Left lobe of liver (tissue), 2 donors: ENCODE data around the gene ITGA1. TPM values are rescaled to one million over a fixed set of nuclear protein-coding genes. Genes with fewer than 3 reads are reported as not detected.
"Not testable (repeated sequence)": the region's sequence is repeated elsewhere in the genome, so short reads cannot be mapped to it uniquely, and the experiment has no call there.

Experiments
- ATAC-seq: fragments of 200-7000 bp; cut with Tn5 transposase; one replicate; pipeline ENCODE4 v1.9.1; 2020; ENCODE audit warnings: mild to moderate bottlenecking, moderate library complexity
- DNase-seq: peaks from one replicate; pipeline ENCODE4 v3.0.0-alpha.2; 2020; ENCODE audit warnings: low spot score
- total RNA-seq: library from RNA; stranded (reverse); gene quantifications from one replicate; pipeline ENCODE4 v1.2.1, GENCODE V29; 2021
- donor health status: DM: no; HTN: no; CAD: no; lungs with moderate emphysema.
- donor health status: DM: no; HTN: yes; CAD: no.

Gene ITGA1
- 69.5 TPM for total RNA-seq

DNA sequence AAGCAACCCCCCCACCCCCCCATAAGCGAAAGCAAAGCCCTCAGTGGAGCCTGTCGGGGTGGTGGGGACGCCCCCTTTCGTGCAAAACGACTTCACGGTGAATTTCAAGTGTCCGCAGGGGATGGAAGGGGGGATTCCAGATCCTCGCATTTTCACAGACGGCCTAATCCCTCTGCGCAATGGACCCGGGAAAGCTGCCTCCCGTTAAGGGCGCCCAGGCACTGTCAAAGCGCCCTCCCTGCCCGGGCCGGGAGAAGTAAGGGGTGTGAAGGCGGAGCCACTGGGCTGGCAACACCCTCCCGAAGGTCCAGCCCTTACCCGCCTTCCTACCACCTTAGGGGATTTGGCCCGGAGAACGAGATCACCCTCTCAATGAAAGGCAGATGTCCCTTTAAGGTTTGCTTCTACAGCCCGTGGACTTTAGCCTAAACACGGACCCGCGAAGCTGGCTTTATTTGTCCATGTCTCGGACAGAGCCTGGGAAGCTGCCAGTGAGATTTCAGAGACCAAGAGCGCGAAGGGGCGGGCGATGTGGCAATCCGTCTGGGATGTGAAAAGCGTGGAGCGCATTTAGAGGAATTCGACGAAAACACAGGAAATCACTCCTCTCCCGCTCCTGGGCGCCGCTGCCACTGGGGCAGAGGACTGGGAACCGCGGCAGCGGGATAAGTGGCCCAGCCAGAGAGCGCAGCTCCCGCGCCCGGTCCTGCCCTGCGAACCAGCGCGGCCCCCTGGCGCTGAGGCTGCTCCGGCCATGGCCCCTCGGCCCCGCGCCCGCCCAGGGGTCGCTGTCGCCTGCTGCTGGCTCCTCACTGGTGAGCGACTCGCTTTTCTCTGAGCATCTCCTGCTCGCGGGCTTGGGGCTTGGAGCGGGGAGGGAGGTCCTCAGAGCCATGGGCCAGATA is at the start of gene ITGA1, which contains the start of gene PELO:
TSS of gene ITGA1 (plus strand) at position 317 of the 905 bp plus-strand sequence. CDS start at position 755, 438 bp downstream.
TSS of gene PELO (plus strand) at position 317 of the 905 bp plus-strand sequence. CDS start 12,479 bp downstream, outside the sequence.
- ATAC-seq, result peak; percentile 85
- DNase-seq, result peak; percentile 98

DNA sequence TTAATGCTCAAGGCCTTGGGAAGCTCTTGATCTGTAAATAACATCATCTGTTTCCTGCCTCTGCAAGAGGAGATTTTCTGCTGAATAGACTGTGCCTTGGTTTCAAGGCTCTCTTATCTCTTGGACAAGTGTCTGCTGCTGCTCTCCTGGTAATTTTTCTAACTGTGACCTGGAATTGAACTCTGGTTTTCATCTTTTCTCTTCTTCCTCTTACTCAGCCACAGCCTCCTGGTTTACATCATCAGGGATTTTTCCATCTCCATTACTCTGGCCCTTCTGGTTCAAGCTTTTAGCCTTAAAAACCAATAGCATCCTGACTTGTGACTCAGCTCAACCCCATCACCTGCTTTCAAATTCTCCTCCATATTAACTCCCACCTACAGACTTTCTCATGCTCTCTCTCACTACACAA is 49.6 kb upstream of the ITGA1 start:
- no peak for ATAC-seq

GRCh38 chr5:52740007-52740406 is 47.7 kb upstream of the ITGA1 start:
- DNase-seq, result no peak
- ATAC-seq, result no peak

More for the DNA sequence above, 49.6 kb upstream of the ITGA1 start:
- DNase-seq, result no peak

DNA sequence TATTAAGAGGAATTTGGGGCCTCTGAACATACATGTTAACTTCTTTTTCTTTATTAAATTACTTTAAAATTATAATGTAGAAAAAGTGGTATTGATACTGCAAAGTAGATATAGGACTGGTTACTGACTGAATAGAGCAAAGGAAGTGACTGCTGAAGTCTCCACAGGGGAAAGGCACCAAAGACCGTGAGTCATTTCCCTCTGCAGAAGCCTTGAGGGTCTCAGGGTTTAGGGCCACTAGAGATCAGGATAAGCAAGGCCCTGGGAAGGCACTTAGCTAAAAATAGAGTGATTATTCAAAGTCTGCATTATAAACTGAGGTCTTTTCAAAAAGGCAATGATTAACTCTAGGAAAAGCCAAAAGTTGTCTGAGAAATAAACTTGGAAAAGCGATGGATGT is 44.7 kb upstream of the ITGA1 start:
- no peak for DNase-seq
- no peak for ATAC-seq

GRCh38 chr5:52743529-52743928 is 44.2 kb upstream of the ITGA1 start:
- ATAC-seq (no peak), DNase-seq (no peak)

GRCh38 chr5:52743970-52744369 is 43.7 kb upstream of the ITGA1 start:
- ATAC-seq (peak; percentile 47), DNase-seq (no peak)

- DNase-seq, ATAC-seq: not testable (repeated sequence)
Measured at GRCh38 chr5:52744867-52745458, 42.8 kb upstream of the ITGA1 start.

- DNase-seq, result no peak
- no peak for ATAC-seq
Measured at GRCh38 chr5:52746539-52746938, 41.2 kb upstream of the ITGA1 start.

- no peak for ATAC-seq
- DNase-seq, result no peak
Measured at GRCh38 chr5:52748590-52748989, 39.1 kb upstream of the ITGA1 start.

- ATAC-seq (no peak), DNase-seq (no peak)
Measured at GRCh38 chr5:52749666-52750065, 38.0 kb upstream of the ITGA1 start.

GRCh38 chr5:52751137-52751536 is 36.6 kb upstream of the ITGA1 start:
- ATAC-seq, result no peak
- DNase-seq, result no peak

DNA sequence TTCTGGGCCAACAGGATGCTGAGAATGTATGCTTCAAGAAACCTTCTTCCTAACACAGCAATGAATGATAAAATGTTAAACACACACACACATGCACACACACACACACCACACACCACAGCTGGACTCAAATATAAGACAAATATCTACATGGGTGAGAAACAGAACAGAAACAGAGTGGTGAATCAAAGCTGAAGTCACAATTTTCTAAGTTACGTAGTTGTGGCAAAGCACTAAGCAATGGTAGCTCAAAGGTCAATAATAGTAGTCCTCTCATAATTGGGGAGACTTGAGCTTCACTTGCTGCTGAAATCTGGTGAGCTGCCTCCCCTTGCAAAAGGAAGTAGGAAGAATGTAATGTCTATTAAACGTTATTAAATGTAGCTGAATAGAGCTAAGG is 33.7 kb upstream of the ITGA1 start:
- ATAC-seq (no peak), DNase-seq (no peak)

GRCh38 chr5:52757527-52757926 is 30.2 kb upstream of the ITGA1 start:
- DNase-seq, result no peak
- no peak for ATAC-seq

DNA sequence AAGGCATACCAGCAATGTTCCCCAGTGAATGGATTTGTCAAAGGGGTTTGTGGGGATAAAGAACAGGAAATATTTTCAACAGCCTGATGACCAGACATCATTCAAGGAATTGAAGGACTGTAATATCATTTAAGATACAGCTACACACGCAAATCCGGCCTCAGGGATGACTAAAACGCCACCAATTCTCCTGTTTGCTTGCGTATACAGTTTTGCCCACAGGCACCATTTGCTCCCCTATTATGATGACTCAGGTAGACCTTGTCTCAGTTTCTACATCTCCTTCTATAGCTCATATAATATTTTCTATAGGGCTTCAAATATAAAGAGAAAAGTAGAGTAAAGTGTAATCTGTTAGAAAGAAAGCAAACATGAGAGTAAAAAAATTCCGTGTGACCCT is 29.7 kb upstream of the ITGA1 start:
- no peak for ATAC-seq
- no peak for DNase-seq

- no peak for ATAC-seq
Measured at GRCh38 chr5:52759331-52759730, 28.4 kb upstream of the ITGA1 start.

GRCh38 chr5:52760695-52761366 is 26.9 kb upstream of the ITGA1 start:
- ATAC-seq (no peak), DNase-seq (no peak)

More at GRCh38 chr5:52759331-52759730, 28.4 kb upstream of the ITGA1 start:
- no peak for DNase-seq

GRCh38 chr5:52767217-52767743 is 20.4 kb upstream of the ITGA1 start:
- DNase-seq (no peak), ATAC-seq (no peak)

GRCh38 chr5:52767766-52768480 is 19.8 kb upstream of the ITGA1 start:
- no peak for ATAC-seq
- DNase-seq, result no peak

DNA sequence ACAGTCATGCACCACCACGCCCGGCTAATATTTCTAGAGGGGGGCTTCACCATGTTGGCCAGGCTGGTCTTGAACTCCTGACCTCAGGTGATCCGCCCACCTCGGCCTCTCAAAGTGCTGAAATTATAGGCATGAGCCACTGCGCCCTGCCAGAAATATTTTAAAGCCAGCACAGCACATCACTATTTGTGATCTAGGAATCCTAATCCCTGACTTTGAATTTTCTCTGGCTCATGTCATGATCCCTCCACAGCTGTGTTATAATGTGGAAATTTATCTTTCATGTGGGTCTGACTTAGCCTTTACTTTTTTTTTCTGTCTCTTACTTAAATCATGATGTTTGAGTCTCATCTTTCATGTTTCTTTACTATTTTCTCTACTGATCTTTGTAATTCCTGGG is 18.7 kb upstream of the ITGA1 start:
- ATAC-seq (no peak), DNase-seq (no peak)

- ATAC-seq (no peak), DNase-seq (no peak)
Measured at GRCh38 chr5:52770287-52770939, 17.3 kb upstream of the ITGA1 start.
